H9 (cell line): ENCODE data around the gene LPAR2. TPM values are rescaled to one million over a fixed set of nuclear protein-coding genes. Genes with fewer than 3 reads are reported as not detected.

Source experiments
- DNase-seq: peaks from one replicate; pipeline ENCODE4 v3.0.0-alpha.2; 2017
- H2AFZ ChIP-seq: one replicate; pipeline ENCODE4 v1.6.1; 2013; ENCODE audit warnings: mild to moderate bottlenecking, low read length, control low read depth, moderate library complexity
- H2AK5ac ChIP-seq: 2 replicates; pipeline ENCODE4 v1.6.1; 2013; ENCODE audit warnings: low read length, control low read depth, mixed read lengths; ENCODE audit not compliant: insufficient read length
- H2BK120ac ChIP-seq: one replicate; pipeline ENCODE4 v1.6.1; 2013; ENCODE audit warnings: low read depth, mild to moderate bottlenecking, low read length, control low read depth, inconsistent platforms; ENCODE audit not compliant: poor library complexity, severe bottlenecking
- H2BK12ac ChIP-seq: 2 replicates; pipeline ENCODE4 v1.6.1; 2013; ENCODE audit warnings: low read length, control low read depth, mixed read lengths, low read depth; ENCODE audit not compliant: insufficient read length
- H2BK15ac ChIP-seq: 2 replicates; pipeline ENCODE4 v1.6.1; 2013; ENCODE audit warnings: low read depth, low read length, control low read depth
- H2BK20ac ChIP-seq: one replicate; pipeline ENCODE4 v1.6.1; 2013; ENCODE audit warnings: low read depth, mild to moderate bottlenecking, low read length, control low read depth, inconsistent platforms; ENCODE audit not compliant: poor library complexity, severe bottlenecking
- H2BK5ac ChIP-seq: 2 replicates; pipeline ENCODE4 v1.6.1; 2013; ENCODE audit warnings: low read length, control low read depth, mixed read lengths; ENCODE audit not compliant: insufficient read length
- H3K14ac ChIP-seq: 2 replicates; pipeline ENCODE4 v1.6.1; 2013; ENCODE audit warnings: low read length, control low read depth; ENCODE audit not compliant: insufficient read depth
- H3K18ac ChIP-seq: 2 replicates; pipeline ENCODE4 v1.6.1; 2013; ENCODE audit warnings: low read depth, mild to moderate bottlenecking, mixed read lengths, low read length, control low read depth; ENCODE audit not compliant: insufficient read length
- H3K23ac ChIP-seq: 2 replicates; pipeline ENCODE4 v1.6.1; 2013; ENCODE audit warnings: low read length, control low read depth, mixed read lengths, low read depth; ENCODE audit not compliant: insufficient read length
- H3K23me2 ChIP-seq: 2 replicates; pipeline ENCODE4 v1.6.1; 2013; ENCODE audit warnings: low read depth, mild to moderate bottlenecking, mixed read lengths, low read length, control low read depth; ENCODE audit not compliant: insufficient read length, poor library complexity, severe bottlenecking
- H3K27ac ChIP-seq: 2 replicates; pipeline ENCODE4 v1.5.1; 2013; ENCODE audit warnings: low read length, control low read depth, mixed read lengths, low read depth; ENCODE audit not compliant: insufficient read length
- H3K27me3 ChIP-seq: 2 replicates; pipeline ENCODE4 v1.6.1; 2013; ENCODE audit warnings: low read length, control low read depth, inconsistent platforms; ENCODE audit not compliant: insufficient read depth
- H3K4ac ChIP-seq: 2 replicates; pipeline ENCODE4 v1.6.1; 2013; ENCODE audit warnings: low read depth, mild to moderate bottlenecking, control low read depth, inconsistent platforms, low read length, moderate library complexity
- H3K4me1 ChIP-seq: 2 replicates; pipeline ENCODE4 v1.6.1; 2013; ENCODE audit warnings: low read length, control low read depth, inconsistent platforms; ENCODE audit not compliant: insufficient read depth
- H3K4me2 ChIP-seq: 2 replicates; pipeline ENCODE4 v1.6.1; 2013; ENCODE audit warnings: low read length, control low read depth, mixed read lengths; ENCODE audit not compliant: insufficient read length, insufficient read depth
- H3K56ac ChIP-seq: 2 replicates; pipeline ENCODE4 v1.6.1; 2013; ENCODE audit warnings: low read depth, mild to moderate bottlenecking, mixed read lengths, low read length, control low read depth; ENCODE audit not compliant: insufficient read length
- H3K79me1 ChIP-seq: 2 replicates; pipeline ENCODE4 v1.6.1; 2013; ENCODE audit warnings: low read depth, mild to moderate bottlenecking, moderate library complexity, low read length, control low read depth, inconsistent platforms; ENCODE audit not compliant: insufficient read depth, poor library complexity, severe bottlenecking
- H3K79me2 ChIP-seq: 2 replicates; pipeline ENCODE4 v1.6.1; 2013; ENCODE audit warnings: low read length, control low read depth, inconsistent platforms; ENCODE audit not compliant: insufficient read depth
- H3K9ac ChIP-seq: 2 replicates; pipeline ENCODE4 v1.6.1; 2013; ENCODE audit warnings: low read length, control low read depth, mixed read lengths; ENCODE audit not compliant: insufficient read length; ENCODE audit errors: extremely low read depth
- H3K9me3 ChIP-seq: one replicate; pipeline ENCODE4 v1.6.1; 2013; ENCODE audit warnings: low read depth, low read length, inconsistent platforms; ENCODE audit not compliant: control insufficient read depth
- H3T11ph ChIP-seq: one replicate; pipeline ENCODE4 v1.6.1; 2013; ENCODE audit warnings: mild to moderate bottlenecking, low read length, control low read depth, inconsistent platforms
- H4K20me1 ChIP-seq: one replicate; pipeline ENCODE4 v1.6.1; 2013; ENCODE audit not compliant: control insufficient read depth, insufficient read length, insufficient read depth
- H4K5ac ChIP-seq: 2 replicates; pipeline ENCODE4 v1.6.1; 2013; ENCODE audit warnings: low read depth, mild to moderate bottlenecking, mixed read lengths, low read length, control low read depth; ENCODE audit not compliant: insufficient read length
- H4K8ac ChIP-seq: replicated peaks from 2 replicates; pipeline ENCODE4 v1.6.1; 2013; ENCODE audit warnings: low read length, control low read depth, mixed read lengths, low read depth; ENCODE audit not compliant: insufficient read length
- H4K91ac ChIP-seq: 2 replicates; pipeline ENCODE4 v1.6.1; 2013; ENCODE audit warnings: low read depth, mild to moderate bottlenecking, moderate library complexity, mixed read lengths, low read length, control low read depth; ENCODE audit not compliant: insufficient read length
- H3K27ac Mint-ChIP-seq, 3 experiments: 2 replicates in 2 of 3; 3 replicates in 1 of 3; pipeline ENCODE4 v1.8.0; 2020 to 2021; ENCODE audit warnings: mixed read lengths in 3 of 3, mild to moderate bottlenecking in 1 of 3, moderate library complexity in 1 of 3
- H3K27me3 Mint-ChIP-seq: 2 replicates; pipeline ENCODE4 v1.8.0; 2021; ENCODE audit warnings: low read depth, mild to moderate bottlenecking, moderate library complexity, mixed read lengths
- H3K36me3 Mint-ChIP-seq, 3 experiments: 2 replicates in 2 of 3; 3 replicates in 1 of 3; pipeline ENCODE4 v1.8.0; 2020 to 2021; ENCODE audit warnings: low read depth in 3 of 3, mixed read lengths in 3 of 3; ENCODE audit not compliant: insufficient read depth in 1 of 3
- H3K4me1 Mint-ChIP-seq, 2 experiments: 2 replicates each; pipeline ENCODE4 v1.8.0; 2020; ENCODE audit warnings: mixed read lengths in 2 of 2
- H3K4me3 Mint-ChIP-seq, 2 experiments: 2 replicates in 1 of 2; 3 replicates in 1 of 2; pipeline ENCODE4 v1.8.0; 2020 to 2021; ENCODE audit warnings: mild to moderate bottlenecking in 2 of 2, mixed read lengths in 2 of 2, moderate library complexity in 1 of 2
- H3K9me3 Mint-ChIP-seq, 2 experiments: 2 replicates in 1 of 2; 3 replicates in 1 of 2; pipeline ENCODE4 v1.8.0; 2020; ENCODE audit warnings: mild to moderate bottlenecking in 2 of 2, mixed read lengths in 2 of 2, moderate library complexity in 1 of 2
- WGBS: extraction: QIAGEN DNeasy Blood & Tissue Kit; methylation state at CpG from one replicate; pipeline ENCODE4 v1.1.7; 2013; ENCODE audit warnings: missing lambda C conversion rate, low lambda C conversion rate, mixed read lengths; ENCODE audit not compliant: insufficient read length; ENCODE audit errors: extremely low coverage; 5-methylcytosine and 5-hydroxymethylcytosine counted together
- total RNA-seq: library from RNA; stranded (reverse); gene quantifications from 2 replicates; pipeline ENCODE4 v1.2.1, GENCODE V29; 2021
- TF ChIP-seq, protein P1 (sequence below): fragments of 200-600 bp; sonication (generic); conservative IDR thresholded peaks from 3 replicates; pipeline ENCODE4 v1.8.0; 2021; ENCODE audit warnings: antibody characterized with exemption, mild to moderate bottlenecking

The LPAR2 gene
- total RNA-seq, 1 experiment from 2014 or later = 51.8 TPM

DNA sequence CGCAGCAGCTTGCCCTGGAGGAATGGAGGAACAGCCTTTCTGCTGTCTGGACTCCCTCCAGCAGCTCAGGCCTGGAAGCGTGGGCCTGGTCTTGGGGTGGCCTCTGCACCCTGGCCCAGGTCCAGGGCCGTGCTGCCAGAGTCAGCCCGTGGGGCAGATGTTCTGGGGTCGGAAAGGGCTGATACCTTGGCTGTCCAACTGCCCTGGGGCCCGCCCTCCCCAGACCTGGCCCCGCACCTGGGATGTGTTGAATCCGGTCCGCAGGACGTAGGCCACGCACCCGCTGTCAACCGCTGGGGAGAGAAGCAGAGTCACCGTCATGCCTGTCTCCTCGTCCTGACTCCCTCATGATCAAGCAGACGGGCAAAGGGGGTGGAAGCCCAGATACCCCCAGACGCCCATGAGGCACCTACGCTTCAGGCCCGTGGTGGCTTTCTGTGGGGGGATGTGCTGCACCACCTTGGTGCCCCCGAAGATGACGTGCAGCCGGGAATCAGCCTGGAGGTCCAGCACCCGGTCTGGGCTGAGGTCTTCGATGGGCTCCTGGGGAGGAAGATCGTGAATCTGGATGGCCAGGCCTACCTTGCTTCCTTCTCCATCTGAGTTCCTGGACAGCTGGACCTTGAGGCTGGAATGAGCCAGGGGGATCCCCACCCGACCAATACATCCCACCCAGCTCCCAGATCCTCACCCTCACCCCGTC lies 27.8 kb upstream of the LPAR2 start:
- Histone ChIP-seq H3K27me3 (no peaks in the 10 kb centered on the region), H2AFZ (no peak overlapping the region), H3K23ac (no peak overlapping the region), H4K91ac (no peak overlapping the region), H2BK120ac (no peak overlapping the region), H2BK15ac (no peak overlapping the region), H3K79me1 (no peaks in the 10 kb centered on the region), H3K9ac (no peak overlapping the region), H2AK5ac (no peak overlapping the region), H3K18ac (no peak overlapping the region), H2BK12ac (no peak overlapping the region), H3K4me2 (no peak overlapping the region), H3K23me2 (no peaks in the 10 kb centered on the region), H2BK5ac (no peak overlapping the region), H3T11ph (no peak overlapping the region), H3K79me2 (no peaks in the 10 kb centered on the region), H4K5ac (no peak overlapping the region), H2BK20ac (no peak overlapping the region), H3K4ac (no peak overlapping the region), H3K4me1 (no peaks in the 10 kb centered on the region), H4K20me1 (no peaks in the 10 kb centered on the region), H4K8ac (no peak overlapping the region), H3K14ac (no peak overlapping the region), H3K56ac (no peak overlapping the region), H3K27ac (no peak overlapping the region), H3K9me3 (no peaks in the 10 kb centered on the region)
- H3K36me3 Mint-ChIP-seq = peaks cover 43 to 88% (median 84%) of the 10 kb centered on the region in 3 experiments
- WGBS = no CpG with 5 or more reads among the region's 27 CpGs
- H3K27ac Mint-ChIP-seq = no peak overlapping the region
- DNase-seq = no peak
- H3K27me3 Mint-ChIP-seq = no peaks in the 10 kb centered on the region; the same call in 1 of the 2 replicates
- H3K9me3 Mint-ChIP-seq = no peaks in the 10 kb centered on the region
- no peak overlapping the region for H3K4me3 Mint-ChIP-seq
- no peaks in the 10 kb centered on the region for H3K4me1 Mint-ChIP-seq
- TF ChIP-seq, protein P1, sequence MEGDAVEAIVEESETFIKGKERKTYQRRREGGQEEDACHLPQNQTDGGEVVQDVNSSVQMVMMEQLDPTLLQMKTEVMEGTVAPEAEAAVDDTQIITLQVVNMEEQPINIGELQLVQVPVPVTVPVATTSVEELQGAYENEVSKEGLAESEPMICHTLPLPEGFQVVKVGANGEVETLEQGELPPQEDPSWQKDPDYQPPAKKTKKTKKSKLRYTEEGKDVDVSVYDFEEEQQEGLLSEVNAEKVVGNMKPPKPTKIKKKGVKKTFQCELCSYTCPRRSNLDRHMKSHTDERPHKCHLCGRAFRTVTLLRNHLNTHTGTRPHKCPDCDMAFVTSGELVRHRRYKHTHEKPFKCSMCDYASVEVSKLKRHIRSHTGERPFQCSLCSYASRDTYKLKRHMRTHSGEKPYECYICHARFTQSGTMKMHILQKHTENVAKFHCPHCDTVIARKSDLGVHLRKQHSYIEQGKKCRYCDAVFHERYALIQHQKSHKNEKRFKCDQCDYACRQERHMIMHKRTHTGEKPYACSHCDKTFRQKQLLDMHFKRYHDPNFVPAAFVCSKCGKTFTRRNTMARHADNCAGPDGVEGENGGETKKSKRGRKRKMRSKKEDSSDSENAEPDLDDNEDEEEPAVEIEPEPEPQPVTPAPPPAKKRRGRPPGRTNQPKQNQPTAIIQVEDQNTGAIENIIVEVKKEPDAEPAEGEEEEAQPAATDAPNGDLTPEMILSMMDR = no peak
